ENCODE results near the gene ARHGAP10. TPM values are rescaled to one million over a fixed set of nuclear protein-coding genes. Genes with fewer than 3 reads are reported as not detected.

ARHGAP10 gene
- polyA plus RNA-seq, 1 donor from 2014 or later: 0.20 TPM

- peaks cover 14% of the 10 kb centered on the region for H3K27me3 Mint-ChIP-seq
- no peaks in the 10 kb centered on the region for H3K36me3 Mint-ChIP-seq
- H3K27ac Mint-ChIP-seq: peak overlapping the region in 2 of 3 donors; percentile 13 to 55
- H3K4me3 Mint-ChIP-seq: peak overlapping the region; percentile 10 to 85 (median 72)
- H3K9me3 Mint-ChIP-seq: peaks cover 0 to 2% (median 0%) of the 10 kb centered on the region in 3 donors
- H3K4me1 Mint-ChIP-seq: peaks cover 19 to 35% (median 32%) of the 10 kb centered on the region in 3 donors
Measured at GRCh38 chr4:148060264-148061140, 328.6 kb downstream of the ARHGAP10 start.

GRCh38 chr4:148061141-148061481 is 329.2 kb downstream of the ARHGAP10 start:
- Mint-ChIP-seq H3K27me3 (peaks cover 14% of the 10 kb centered on the region), H3K4me3 (peak overlapping the region in 2 of 4 donors; percentile 85), H3K27ac (peak overlapping the region in 2 of 3 donors; percentile 5 to 64), H3K9me3 (peaks cover 0 to 2% (median 0%) of the 10 kb centered on the region in 3 donors), H3K36me3 (no peaks in the 10 kb centered on the region), H3K4me1 (peaks cover 19 to 35% (median 32%) of the 10 kb centered on the region in 3 donors)

- H3K4me1 Mint-ChIP-seq: peaks cover 17 to 32% (median 28%) of the 10 kb centered on the region in 3 donors
- no peaks in the 10 kb centered on the region for H3K36me3 Mint-ChIP-seq
- peaks cover 0 to 2% (median 0%) of the 10 kb centered on the region in 3 donors for H3K9me3 Mint-ChIP-seq
- H3K4me3 Mint-ChIP-seq: no peak overlapping the region
- H3K27ac Mint-ChIP-seq: no peak overlapping the region
- peaks cover 14% of the 10 kb centered on the region for H3K27me3 Mint-ChIP-seq
Measured at GRCh38 chr4:148061795-148062194, 329.9 kb downstream of the ARHGAP10 start.

- no peak overlapping the region for H3K27ac Mint-ChIP-seq
- H3K9me3 Mint-ChIP-seq: peaks cover 0 to 2% (median 0%) of the 10 kb centered on the region in 3 donors
- no peak overlapping the region for H3K4me3 Mint-ChIP-seq
- peaks cover 12% of the 10 kb centered on the region for H3K27me3 Mint-ChIP-seq
- no peaks in the 10 kb centered on the region for H3K36me3 Mint-ChIP-seq
- H3K4me1 Mint-ChIP-seq: peaks cover 11 to 26% (median 22%) of the 10 kb centered on the region in 3 donors
Measured at GRCh38 chr4:148062301-148062950, 330.5 kb downstream of the ARHGAP10 start.

- Mint-ChIP-seq H3K27ac (no peak overlapping the region), H3K9me3 (no peaks in the 10 kb centered on the region), H3K36me3 (no peaks in the 10 kb centered on the region), H3K4me3 (no peak overlapping the region), H3K4me1 (peaks cover 5 to 11% (median 7%) of the 10 kb centered on the region in 3 donors), H3K27me3 (peaks cover 12% of the 10 kb centered on the region)
Measured at GRCh38 chr4:148064451-148064850, 332.6 kb downstream of the ARHGAP10 start.

GRCh38 chr4:148065075-148065474 is 333.2 kb downstream of the ARHGAP10 start:
- H3K27ac Mint-ChIP-seq: no peak overlapping the region
- H3K4me1 Mint-ChIP-seq: peaks cover 5 to 8% (median 5%) of the 10 kb centered on the region in 3 donors
- H3K36me3 Mint-ChIP-seq: no peaks in the 10 kb centered on the region
- no peak overlapping the region for H3K4me3 Mint-ChIP-seq
- H3K27me3 Mint-ChIP-seq: peaks cover 10% of the 10 kb centered on the region
- no peaks in the 10 kb centered on the region for H3K9me3 Mint-ChIP-seq

- Mint-ChIP-seq H3K27me3 (no peaks in the 10 kb centered on the region), H3K27ac (no peak overlapping the region), H3K4me1 (no peaks in the 10 kb centered on the region), H3K9me3 (no peaks in the 10 kb centered on the region), H3K36me3 (no peaks in the 10 kb centered on the region), H3K4me3 (no peak overlapping the region)
Measured at GRCh38 chr4:148067301-148067916, 335.5 kb downstream of the ARHGAP10 start.

GRCh38 chr4:148068065-148068911 is 336.4 kb downstream of the ARHGAP10 start:
- no peaks in the 10 kb centered on the region for H3K9me3 Mint-ChIP-seq
- H3K27ac Mint-ChIP-seq: no peak overlapping the region
- H3K4me1 Mint-ChIP-seq: no peaks in the 10 kb centered on the region
- H3K36me3 Mint-ChIP-seq: no peaks in the 10 kb centered on the region
- no peak overlapping the region for H3K4me3 Mint-ChIP-seq
- no peaks in the 10 kb centered on the region for H3K27me3 Mint-ChIP-seq

- H3K4me1 Mint-ChIP-seq: no peaks in the 10 kb centered on the region
- H3K36me3 Mint-ChIP-seq: peaks cover under 1% of the 10 kb centered on the region
- no peak overlapping the region for H3K4me3 Mint-ChIP-seq
- H3K27ac Mint-ChIP-seq: no peak overlapping the region
- peaks cover 0 to 5% (median 0%) of the 10 kb centered on the region in 3 donors for H3K9me3 Mint-ChIP-seq
- no peaks in the 10 kb centered on the region for H3K27me3 Mint-ChIP-seq
Measured at GRCh38 chr4:148069086-148069894, 337.4 kb downstream of the ARHGAP10 start.

- Mint-ChIP-seq H3K27me3 (no peaks in the 10 kb centered on the region), H3K9me3 (peaks cover 0 to 7% (median 0%) of the 10 kb centered on the region in 3 donors), H3K4me3 (no peak overlapping the region), H3K36me3 (peaks cover 1% of the 10 kb centered on the region), H3K4me1 (no peaks in the 10 kb centered on the region), H3K27ac (no peak overlapping the region)
Measured at GRCh38 chr4:148069895-148070178, 337.9 kb downstream of the ARHGAP10 start.

- H3K4me1 Mint-ChIP-seq: no peaks in the 10 kb centered on the region
- peaks cover 0 to 16% (median 8%) of the 10 kb centered on the region in 3 donors for H3K9me3 Mint-ChIP-seq
- H3K4me3 Mint-ChIP-seq: no peak overlapping the region
- no peak overlapping the region for H3K27ac Mint-ChIP-seq
- H3K27me3 Mint-ChIP-seq: no peaks in the 10 kb centered on the region
- H3K36me3 Mint-ChIP-seq: peaks cover 3% of the 10 kb centered on the region
Measured at GRCh38 chr4:148071009-148071408, 339.1 kb downstream of the ARHGAP10 start.

- Mint-ChIP-seq H3K4me3 (no peak overlapping the region), H3K27ac (no peak overlapping the region), H3K4me1 (no peaks in the 10 kb centered on the region), H3K27me3 (no peaks in the 10 kb centered on the region), H3K9me3 (peaks cover 2 to 20% (median 10%) of the 10 kb centered on the region in 3 donors), H3K36me3 (peaks cover 5% of the 10 kb centered on the region)
Measured at GRCh38 chr4:148072789-148073188, 340.9 kb downstream of the ARHGAP10 start.

- Mint-ChIP-seq H3K4me3 (no peak overlapping the region), H3K4me1 (no peaks in the 10 kb centered on the region), H3K27me3 (no peaks in the 10 kb centered on the region), H3K36me3 (peaks cover 8% of the 10 kb centered on the region), H3K27ac (peak overlapping the region in 1 of 3 donors; percentile 31), H3K9me3 (peaks cover 2 to 20% (median 10%) of the 10 kb centered on the region in 3 donors)
Measured at GRCh38 chr4:148073349-148073748, 341.5 kb downstream of the ARHGAP10 start.

GRCh38 chr4:148074462-148074861 is 342.6 kb downstream of the ARHGAP10 start:
- no peaks in the 10 kb centered on the region for H3K4me1 Mint-ChIP-seq
- no peak overlapping the region for H3K27ac Mint-ChIP-seq
- peaks cover 2 to 20% (median 10%) of the 10 kb centered on the region in 3 donors for H3K9me3 Mint-ChIP-seq
- no peaks in the 10 kb centered on the region for H3K27me3 Mint-ChIP-seq
- no peak overlapping the region for H3K4me3 Mint-ChIP-seq
- H3K36me3 Mint-ChIP-seq: peaks cover 8% of the 10 kb centered on the region
